Dedifferentiated amniotic fluid mesenchymal stem cell (primary cell): ENCODE results near the gene MSRB2.
A peak's percentile ranks its signal among the peaks of the same experiment; 100 is the strongest.
"Not testable (repeated sequence)": the region's sequence is repeated elsewhere in the genome, so short reads cannot be mapped to it uniquely, and the experiment has no call there.

Experiments used
- DNase-seq: peaks from one replicate; pipeline ENCODE4 v3.0.0-alpha.2; 2016; ENCODE audit errors: extremely low spot score

MSRB2 gene

DNA sequence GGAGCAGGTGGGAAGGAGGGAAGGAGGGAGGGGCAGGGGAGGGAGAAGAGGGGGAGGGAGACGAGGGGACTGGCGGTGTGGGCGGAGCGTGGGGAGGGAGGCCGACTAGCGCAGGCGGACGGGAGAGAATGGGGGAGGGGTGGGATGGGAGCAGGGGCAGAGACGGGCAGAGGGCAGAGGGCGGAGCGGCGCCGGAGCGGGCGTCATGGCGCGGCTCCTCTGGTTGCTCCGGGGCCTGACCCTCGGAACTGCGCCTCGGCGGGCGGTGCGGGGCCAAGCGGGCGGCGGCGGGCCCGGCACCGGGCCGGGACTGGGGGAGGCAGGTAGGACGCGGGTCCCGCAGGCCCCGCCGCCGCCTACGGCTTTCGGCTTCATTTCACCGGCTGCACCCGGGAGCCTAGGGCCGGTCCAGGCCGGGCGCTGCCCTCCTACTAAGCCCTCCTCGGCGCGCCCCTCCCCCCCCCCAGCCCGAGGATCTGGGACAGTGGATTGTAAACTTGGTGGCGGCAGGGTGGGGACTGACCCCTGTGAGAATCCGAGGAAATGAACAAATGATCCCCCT, at the start of gene MSRB2:
Gene MSRB2 (plus strand): TSS at position 176 of the 562 bp plus-strand sequence. CDS start 30 bp downstream, at position 206.
- peak; percentile 91 for DNase-seq

DNA sequence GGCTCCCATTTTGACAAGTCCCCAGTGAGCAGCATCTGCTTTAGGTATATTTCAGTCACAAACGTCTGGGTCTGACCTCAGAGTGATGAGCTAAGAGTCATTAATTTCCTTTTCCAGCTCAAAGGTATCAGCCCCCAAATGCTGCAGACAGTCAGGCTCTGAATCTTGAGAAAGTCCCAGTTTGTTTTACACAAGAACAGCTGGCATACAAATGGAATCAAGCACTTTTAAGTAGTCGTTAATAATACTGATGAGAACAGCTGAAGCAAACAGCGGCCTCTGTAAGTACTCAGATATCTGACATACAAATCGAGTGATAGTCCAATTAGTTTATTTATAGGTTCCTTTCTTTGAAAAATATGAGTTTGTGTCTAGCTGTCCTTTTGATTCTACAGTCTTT, 49.4 kb upstream of the MSRB2 start:
- DNase-seq, result no peak

DNA sequence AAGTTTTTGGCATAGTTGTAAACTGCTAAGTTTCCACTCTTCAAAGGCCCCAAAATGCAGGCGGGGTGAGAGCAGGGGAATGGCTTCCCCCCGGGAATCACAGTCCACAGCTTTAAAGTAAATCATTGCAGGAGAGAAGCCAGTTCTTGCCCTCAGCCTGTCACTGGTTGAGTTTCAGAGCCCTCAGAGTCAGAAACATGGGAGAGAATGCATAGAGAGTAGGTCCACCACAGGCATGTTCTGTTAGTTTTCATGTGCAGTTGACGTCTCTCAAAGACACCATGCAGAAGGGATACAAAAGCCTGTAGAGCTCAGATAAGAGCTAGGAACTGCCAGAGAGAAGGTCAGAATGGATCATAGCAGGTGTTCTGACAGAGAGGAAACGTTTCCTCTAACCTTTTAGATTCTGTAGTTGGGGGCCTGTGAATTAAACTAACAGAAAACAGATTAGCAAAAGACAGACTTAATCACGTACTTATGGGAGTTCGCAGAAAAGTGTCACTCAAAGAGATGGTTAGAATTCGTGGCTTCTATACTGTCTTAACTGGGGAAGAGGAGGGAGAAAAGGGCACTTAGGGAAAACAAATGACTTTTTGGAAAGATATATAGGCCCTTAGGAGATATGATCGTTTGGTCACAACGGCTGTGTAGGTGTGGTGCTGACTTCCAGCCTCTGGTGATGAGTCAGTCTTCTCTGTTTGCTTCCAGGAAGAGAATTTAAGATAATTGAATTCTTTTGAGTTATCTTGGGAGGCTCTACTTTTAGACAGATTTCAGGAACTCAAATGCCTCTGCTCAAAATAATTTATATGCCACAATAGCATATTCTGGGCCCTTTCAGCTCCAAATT, 48.0 kb upstream of the MSRB2 start:
- DNase-seq, result no peak

- no peak for DNase-seq
Observed at GRCh38 chr10:23048191-23048590, 47.2 kb upstream of the MSRB2 start.

GRCh38 chr10:23051278-23051677, 44.1 kb upstream of the MSRB2 start:
- no peak for DNase-seq

GRCh38 chr10:23051855-23052331, 43.5 kb upstream of the MSRB2 start:
- no peak for DNase-seq

- DNase-seq, result no peak
Observed at GRCh38 chr10:23053036-23053435, 42.3 kb upstream of the MSRB2 start.

- no peak for DNase-seq
Observed at GRCh38 chr10:23055424-23056185, 39.8 kb upstream of the MSRB2 start.

- no peak for DNase-seq
Observed at GRCh38 chr10:23056186-23056579, 39.2 kb upstream of the MSRB2 start.

DNA sequence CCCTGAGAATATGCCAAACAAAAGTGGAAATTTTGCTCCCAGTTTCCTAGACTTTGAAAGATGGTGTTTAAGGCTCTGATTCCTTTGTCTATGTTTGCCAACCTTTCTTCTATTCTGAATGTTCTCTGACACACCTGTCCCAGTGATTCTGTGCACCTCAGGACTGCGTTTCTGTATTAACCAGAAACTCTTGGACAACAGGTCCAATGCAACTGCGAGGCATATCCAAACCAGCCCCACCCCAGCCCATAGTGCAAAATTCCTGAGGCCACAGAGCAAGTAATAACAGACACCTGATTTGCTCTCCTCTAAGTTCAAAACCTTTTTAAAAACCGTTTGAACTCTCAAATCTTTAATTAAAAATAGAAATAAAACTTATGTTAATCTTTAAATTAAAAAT, 37.0 kb upstream of the MSRB2 start:
- DNase-seq, result no peak

GRCh38 chr10:23060918-23061317, 34.5 kb upstream of the MSRB2 start:
- DNase-seq, result no peak

GRCh38 chr10:23063045-23063972, 32.1 kb upstream of the MSRB2 start:
- no peak for DNase-seq

DNA sequence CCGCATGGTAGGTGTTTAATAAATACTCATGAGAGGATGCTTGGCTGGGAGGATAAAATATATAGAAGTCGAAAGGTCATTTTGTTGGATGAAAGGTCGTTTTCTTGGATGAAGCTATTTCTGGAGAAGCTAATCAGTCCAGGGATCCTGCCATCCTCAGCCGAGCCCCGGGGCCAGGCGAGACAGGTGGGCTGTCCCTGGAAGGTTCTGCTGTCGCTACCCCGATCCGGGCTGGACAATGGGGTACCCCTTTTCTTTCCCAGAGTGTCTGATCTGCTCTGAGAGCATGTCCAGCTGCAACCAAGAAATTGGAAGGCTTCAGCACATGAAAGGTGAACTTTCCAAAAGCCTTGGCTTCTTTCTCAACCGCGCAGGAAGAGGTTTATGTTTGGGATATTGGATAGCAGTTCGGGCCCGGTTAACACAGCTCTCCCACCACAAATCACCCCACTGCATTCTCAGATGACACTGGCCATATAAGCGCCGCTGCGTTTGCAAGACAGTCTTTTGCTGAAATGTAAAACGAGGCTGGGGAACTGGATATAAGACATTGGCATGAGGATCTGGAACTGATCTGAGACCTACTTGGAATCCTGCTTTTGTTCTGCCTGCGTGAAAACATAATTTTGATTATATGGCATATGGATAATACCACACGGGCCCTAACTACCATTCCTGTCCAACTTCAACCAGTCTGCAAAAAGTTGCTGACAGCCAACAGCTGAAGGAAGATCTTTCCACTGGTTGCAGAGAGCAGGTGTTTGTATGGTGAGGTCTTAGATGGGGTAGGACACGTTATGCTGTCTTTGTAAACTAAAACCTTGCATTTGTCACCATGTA, 31.2 kb upstream of the MSRB2 start:
- DNase-seq, result no peak

DNA sequence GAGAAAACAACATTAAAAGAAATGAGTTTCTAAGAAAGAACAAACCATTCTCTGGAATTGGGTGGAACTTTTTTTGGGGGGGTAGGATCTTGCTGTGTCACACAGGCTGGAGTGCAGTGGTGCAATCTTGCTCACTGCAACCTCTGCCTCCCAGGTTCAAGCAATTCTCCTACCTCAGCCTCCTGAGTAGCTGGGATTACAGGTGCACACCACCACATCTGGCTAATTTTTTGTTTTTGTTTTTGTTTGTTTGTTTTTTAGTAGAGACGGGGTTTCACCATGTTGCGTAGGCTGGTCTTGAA, 30.6 kb upstream of the MSRB2 start:
- DNase-seq, result not testable (repeated sequence)

- peak; percentile 63 for DNase-seq
Observed at GRCh38 chr10:23065181-23065948, 30.0 kb upstream of the MSRB2 start.

GRCh38 chr10:23067337-23067736, 28.0 kb upstream of the MSRB2 start:
- no peak for DNase-seq

GRCh38 chr10:23067939-23068775, 27.2 kb upstream of the MSRB2 start:
- peak; percentile 43 for DNase-seq

DNA sequence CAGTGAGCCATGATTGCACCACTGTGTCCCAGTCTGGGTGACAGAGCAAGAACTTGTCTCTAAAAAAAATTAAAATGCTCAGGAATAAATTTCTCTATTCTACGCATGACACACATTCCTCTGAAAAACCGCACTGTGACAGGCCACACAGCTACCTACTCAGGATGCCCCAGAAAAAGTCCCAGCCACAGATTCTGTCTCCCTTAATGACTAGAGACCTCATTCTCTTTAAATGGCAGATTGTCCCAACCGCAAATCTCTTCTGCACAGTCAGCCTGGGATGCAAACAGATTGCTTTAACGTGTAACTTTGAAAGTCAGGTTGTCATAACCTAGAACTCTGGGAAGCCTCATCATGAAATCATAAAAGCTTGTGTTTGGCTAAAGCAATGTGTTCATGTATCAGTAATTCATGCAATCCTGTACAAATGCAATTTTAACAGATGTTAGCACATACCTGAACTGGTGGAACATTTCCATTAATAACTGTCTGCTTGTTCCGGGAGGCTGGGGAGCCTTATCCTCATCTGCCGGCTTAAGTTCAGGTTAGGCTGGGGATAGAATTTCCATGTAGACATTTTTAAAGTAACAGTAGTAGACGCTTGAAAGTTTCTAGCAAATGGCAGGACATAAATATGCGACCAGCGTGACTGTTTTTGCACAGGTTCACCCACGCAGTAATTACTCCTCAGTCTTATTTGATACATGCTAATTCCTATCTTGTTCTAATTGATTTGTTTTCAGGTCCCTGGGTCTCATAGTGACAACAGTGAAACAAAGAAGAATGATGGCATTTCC, 26.2 kb upstream of the MSRB2 start:
- no peak for DNase-seq
